NCI-H146 (cell line): ENCODE results near the gene PXK.
A peak's percentile ranks its signal among the peaks of the same experiment; 100 is the strongest.
"Not testable (repeated sequence)": the region's sequence is repeated elsewhere in the genome, so short reads cannot be mapped to it uniquely, and the experiment has no call there.

Source experiments
- DNase-seq: peaks from one replicate; lab custom pipeline; 2025; lab: John Stamatoyannopoulos, UW

Gene PXK

GRCh38 chr3:58419780-58420507 is 87.3 kb downstream of the PXK start:
- DNase-seq, result no peak

GRCh38 chr3:58421004-58421403 is 88.3 kb downstream of the PXK start:
- DNase-seq, result no peak

DNA sequence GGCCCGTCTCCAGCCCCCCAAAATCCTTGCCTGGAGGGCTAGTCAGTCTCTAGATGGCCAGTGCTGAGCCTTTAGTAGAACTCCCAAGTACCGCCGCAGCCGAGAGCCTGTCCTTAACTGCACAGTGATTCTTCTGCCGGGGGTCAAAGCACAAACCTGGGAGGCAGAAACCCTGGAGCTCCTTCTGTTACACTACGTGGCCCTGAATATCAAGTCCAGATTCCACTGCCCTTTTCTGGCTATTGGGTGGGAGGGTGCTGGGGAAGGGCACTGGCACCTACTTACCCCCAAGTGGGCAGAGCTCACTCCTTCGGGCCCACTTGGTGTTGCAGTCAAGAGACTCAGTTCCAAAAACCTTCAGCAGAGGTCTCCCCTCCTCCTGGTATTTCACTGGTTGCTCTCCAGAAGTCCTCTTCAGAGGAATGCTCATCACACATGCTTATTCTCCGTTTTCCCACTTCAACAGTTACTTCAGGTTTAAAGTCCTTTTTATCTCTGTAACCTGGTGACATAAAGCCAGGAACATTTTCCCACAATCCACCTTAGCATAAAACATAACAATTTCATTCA is 90.1 kb downstream of the PXK start:
- no peak for DNase-seq

DNA sequence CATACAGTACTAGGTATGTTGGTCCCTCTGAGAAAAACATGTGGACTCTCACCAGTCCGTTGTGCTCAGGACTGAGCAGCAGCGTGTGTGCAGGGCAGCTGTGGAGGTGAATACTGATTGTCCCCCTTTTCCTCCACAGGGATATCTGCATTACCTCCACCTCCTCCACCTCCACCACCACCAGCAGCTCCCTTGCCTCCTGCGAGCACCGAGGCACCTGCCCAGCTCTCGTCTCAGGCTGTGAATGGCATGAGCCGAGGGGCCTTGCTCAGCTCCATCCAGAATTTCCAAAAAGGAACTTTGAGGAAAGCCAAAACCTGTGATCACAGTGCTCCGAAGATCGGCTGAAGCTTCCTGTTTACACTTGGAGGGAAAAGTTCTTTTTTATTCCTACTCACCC is 91.9 kb downstream of the PXK start:
- no peak for DNase-seq

- DNase-seq, result no peak
Measured at GRCh38 chr3:58425782-58426181, 93.1 kb downstream of the PXK start.

- DNase-seq, result no peak
Measured at GRCh38 chr3:58427661-58428361, 95.1 kb downstream of the PXK start.

DNA sequence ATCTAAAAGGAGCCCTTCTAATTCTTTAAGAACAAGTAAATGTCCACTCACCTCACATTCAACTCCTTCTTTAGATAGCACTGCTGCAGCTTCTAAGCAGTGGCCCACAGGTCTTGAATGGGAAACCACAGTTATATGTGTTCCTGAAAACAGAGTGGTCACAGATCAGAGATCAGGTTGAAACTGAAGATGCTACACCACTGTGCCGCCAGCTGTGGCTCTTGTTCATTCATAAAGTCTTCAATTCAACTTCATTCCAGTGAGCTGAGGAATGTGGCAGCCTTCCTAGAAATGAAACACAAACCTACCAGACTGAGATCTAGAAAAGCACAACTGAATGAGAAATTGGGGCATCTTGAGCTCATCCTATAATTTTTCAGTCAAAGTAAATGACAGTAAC is 97.0 kb downstream of the PXK start:
- no peak for DNase-seq

- no peak for DNase-seq
Measured at GRCh38 chr3:58432905-58433304, 100.2 kb downstream of the PXK start.

GRCh38 chr3:58433400-58434167 is 100.9 kb downstream of the PXK start, which contains the start of gene PDHB:
Gene PDHB, minus strand, starts transcription at chr3:58433832. Its CDS starts 23 bp downstream, at chr3:58433809.
- peak; percentile 87 for DNase-seq

GRCh38 chr3:58434168-58434504 is 101.4 kb downstream of the PXK start:
- DNase-seq, result no peak

GRCh38 chr3:58434511-58434910 is 101.8 kb downstream of the PXK start:
- no peak for DNase-seq

DNA sequence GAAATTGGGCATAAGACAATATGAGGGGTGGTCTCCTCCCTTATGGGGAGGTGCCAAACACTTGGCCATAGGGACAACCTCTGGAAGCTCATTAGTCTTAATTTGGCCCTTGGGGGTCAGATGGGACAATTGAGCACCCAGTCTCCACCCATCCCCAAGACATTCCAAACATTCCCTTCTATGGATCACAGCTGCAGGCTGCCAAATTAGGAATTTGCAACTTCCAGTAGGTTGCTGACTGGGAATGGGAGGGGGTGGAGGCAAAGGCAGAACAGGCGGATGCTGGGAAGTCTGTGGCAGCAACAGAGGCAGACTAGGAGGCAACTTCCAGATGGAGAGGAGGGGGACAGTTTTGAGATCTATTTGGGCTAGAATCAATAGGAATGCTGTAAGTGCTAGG is 102.3 kb downstream of the PXK start:
- DNase-seq, result no peak

DNA sequence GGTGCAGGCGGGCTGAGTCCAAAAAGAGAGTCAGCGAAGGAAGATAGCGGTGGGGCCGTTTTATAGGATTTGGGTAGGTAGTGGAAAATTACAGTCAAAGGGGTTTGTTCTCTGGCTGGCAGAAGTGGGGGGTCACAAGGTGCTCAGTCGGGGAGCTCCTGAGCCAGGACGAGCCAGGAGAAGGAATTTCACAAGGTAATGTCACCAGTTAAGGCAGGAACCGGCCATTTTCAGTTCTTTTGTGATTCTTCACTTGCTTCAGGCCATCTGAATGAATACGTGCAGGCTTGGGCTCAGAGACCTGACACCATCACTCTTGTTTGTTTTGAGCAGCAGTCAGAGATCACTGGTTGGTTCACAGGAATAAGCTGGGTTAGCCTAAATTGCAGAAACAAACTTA is 104.6 kb downstream of the PXK start:
- not testable (repeated sequence) for DNase-seq

GRCh38 chr3:58440996-58441355 is 108.3 kb downstream of the PXK start:
- DNase-seq, result not testable (repeated sequence)

DNA sequence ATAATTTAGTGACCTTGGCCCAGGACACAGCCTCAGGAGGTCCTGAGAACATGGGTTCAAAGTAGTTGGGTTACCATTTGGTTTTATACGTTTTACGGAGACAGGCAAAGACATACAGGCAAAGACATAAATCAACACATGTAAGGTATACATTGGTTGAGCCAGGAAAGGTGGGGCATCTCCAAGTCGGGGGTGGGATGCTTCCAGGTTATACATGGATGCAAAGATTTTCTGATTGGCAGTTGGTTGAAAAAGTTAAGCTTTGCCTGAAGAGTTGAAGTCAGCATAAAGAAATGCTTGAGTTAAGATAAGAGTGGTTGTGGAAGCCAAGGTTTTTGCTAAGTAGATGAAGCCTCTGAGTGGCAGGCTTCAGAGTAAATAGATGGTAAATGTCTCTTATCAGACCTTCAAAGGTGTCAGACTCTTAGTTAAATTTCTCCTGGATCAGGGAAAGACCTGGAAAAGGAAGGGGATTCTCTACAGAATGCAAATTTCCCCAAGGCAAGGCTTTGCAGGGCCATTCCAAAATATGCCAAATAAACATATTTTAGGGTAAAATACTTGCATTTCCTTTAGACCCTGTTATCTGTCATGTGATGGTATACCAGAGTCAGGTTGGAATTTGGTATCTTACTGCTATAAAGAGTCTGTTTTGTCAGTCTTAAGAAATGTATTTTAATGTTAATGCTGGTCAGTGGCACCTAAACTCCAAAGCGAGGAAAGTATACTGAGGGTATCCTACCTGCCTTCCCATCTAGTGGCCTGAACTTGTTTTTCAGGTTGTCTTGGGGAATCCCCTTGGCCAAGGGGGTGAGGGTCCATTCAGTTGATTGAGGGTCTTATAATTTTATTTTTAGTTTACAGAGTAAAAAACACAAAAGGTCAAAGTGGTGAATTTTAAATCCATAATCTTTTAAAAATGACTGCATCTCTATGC is 109.1 kb downstream of the PXK start:
- DNase-seq, result no peak

DNA sequence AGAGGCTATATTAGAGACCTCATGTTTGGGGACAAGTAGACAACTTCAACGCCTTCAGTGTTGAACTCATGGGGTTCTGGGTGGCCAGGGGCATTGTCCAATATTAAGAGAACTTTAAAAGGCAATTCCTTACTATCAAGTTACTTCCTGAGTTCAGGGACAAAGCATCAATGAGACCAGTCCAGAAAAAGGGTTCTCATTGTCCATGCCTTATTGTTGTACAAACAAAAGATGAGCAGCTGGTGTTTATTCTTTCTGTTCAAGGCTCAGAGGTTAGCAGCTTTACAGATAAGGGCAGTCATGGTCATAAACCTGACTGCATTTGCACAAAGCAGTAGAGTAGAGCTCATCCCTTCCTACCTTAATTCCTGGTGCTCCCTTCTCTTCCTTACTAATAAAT is 119.5 kb downstream of the PXK start:
- peak; percentile 88 for DNase-seq

DNA sequence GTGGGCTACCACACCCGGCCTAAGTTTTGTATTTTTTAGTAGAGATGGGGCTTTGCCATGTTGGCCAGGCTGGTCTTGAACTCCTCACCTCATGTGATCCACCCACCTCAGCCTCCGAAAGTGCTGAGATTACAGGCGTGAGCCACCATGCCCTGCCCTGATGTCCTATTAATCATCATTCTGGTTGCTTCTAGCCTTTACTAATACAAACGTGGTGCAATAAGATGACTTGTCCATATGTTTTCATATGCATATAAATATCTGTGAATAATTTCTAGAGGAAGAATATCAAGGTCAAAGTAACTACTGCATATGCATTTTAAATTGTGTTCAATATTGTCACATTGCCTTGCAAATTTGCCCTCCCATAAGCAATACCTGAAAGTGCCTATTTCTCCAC is 126.5 kb downstream of the PXK start:
- DNase-seq, result no peak

DNA sequence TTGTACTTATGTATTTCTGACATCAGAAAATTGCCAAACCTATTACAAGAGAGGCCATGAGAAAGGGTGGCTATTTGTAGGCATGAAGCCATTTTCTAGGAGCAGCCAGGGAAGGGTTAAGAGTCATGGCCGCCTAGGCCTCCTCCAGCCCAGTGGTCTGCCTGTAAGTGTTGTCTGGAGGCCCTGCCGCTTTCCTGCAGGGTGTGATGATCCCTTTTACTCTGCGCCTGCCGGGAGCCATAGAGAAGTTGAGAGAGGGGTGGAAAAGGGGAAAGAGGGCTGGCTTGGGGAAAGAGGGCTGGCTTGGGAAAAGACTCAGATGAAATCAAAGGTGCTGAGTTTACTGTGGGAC is 130.1 kb downstream of the PXK start:
- no peak for DNase-seq

GRCh38 chr3:58463181-58463941 is 130.7 kb downstream of the PXK start:
- DNase-seq, result peak; percentile 75

GRCh38 chr3:58463942-58464271 is 131.2 kb downstream of the PXK start:
- no peak for DNase-seq

DNA sequence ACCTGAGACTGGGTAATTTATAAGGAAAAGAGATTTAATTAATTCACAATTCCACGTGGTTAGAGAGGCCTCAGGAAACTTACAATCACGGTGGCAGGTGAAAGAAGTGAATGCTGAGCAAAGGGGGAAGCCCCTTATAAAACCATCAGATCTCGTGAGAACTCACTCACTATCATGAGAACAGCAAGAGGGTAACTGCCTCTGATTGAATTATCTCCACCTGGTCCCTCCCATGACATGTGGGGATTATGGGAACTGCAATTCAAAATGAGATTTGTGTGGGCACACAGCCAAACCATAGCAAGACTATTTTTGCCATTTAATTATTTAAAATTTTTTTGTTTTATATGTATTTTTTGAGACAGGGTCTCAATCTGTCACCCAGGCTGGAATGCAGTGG is 132.2 kb downstream of the PXK start:
- no peak for DNase-seq
